HEK293 (cell line): ENCODE measurements around the gene CLDN7.

Experiments
- MYNN ChIP-seq: fragments of 450-650 bp; formaldehyde crosslinking; IDR thresholded peaks from 2 replicates; pipeline ENCODE4 v1.5.1; 2016; ENCODE audit warnings: missing biosample characterization, missing genetic modification characterization, borderline replicate concordance
- PRDM1 ChIP-seq: fragments of 450-650 bp; formaldehyde crosslinking; IDR thresholded peaks from 2 replicates; pipeline ENCODE4; 2016; ENCODE audit warnings: missing biosample characterization, missing genetic modification characterization
- PRDM6 ChIP-seq: fragments of 450-650 bp; formaldehyde crosslinking; IDR thresholded peaks from 2 replicates; pipeline ENCODE4 v1.5.1; 2017; ENCODE audit warnings: missing biosample characterization, missing genetic modification characterization
- ZNF140 ChIP-seq: fragments of 450-650 bp; formaldehyde crosslinking; IDR thresholded peaks from 2 replicates; pipeline ENCODE4 v1.5.1; 2016; ENCODE audit warnings: missing biosample characterization, missing genetic modification characterization
- ZNF274 ChIP-seq, 2 experiments: fragments of 200-500 bp in 1 of 2; fragments of 450-650 bp in 1 of 2; sonication (Bioruptor generic) in 1 of 2; formaldehyde crosslinking in 1 of 2; IDR thresholded peaks; 2 replicates each; pipeline versions ENCODE4 v1.5.1 to v1.6.1; 2014 to 2016; ENCODE audit warnings: borderline replicate concordance in 1 of 2, inconsistent platforms in 1 of 2, low read length in 1 of 2, missing biosample characterization in 1 of 2, missing genetic modification characterization in 1 of 2
- ZNF423 ChIP-seq: fragments of 450-650 bp; formaldehyde crosslinking; IDR thresholded peaks from 2 replicates; pipeline ENCODE4 v1.5.1; 2016; ENCODE audit warnings: missing biosample characterization, missing genetic modification characterization
- ZNF513 ChIP-seq: fragments of 450-650 bp; IDR thresholded peaks from 2 replicates; pipeline ENCODE4 v1.5.1; 2018; ENCODE audit warnings: missing biosample characterization, missing genetic modification characterization
- ZNF791 ChIP-seq: fragments of 450-650 bp; formaldehyde crosslinking; IDR thresholded peaks from 2 replicates; pipeline ENCODE4 v1.5.1; 2016; ENCODE audit warnings: missing biosample characterization, missing genetic modification characterization
- TF ChIP-seq, protein P1 (sequence below): fragments of 450-650 bp; formaldehyde crosslinking; IDR thresholded peaks from 2 replicates; pipeline ENCODE4 v1.5.1; 2016; ENCODE audit warnings: missing biosample characterization, missing genetic modification characterization
- TF ChIP-seq, protein P2 (sequence below): fragments of 450-650 bp; formaldehyde crosslinking; IDR thresholded peaks from 2 replicates; pipeline ENCODE4 v1.5.1; 2017; ENCODE audit warnings: missing biosample characterization, missing genetic modification characterization
- TF ChIP-seq, protein P3 (sequence below): fragments of 450-650 bp; formaldehyde crosslinking; IDR thresholded peaks from 2 replicates; pipeline ENCODE4 v1.5.1; 2016; ENCODE audit warnings: missing biosample characterization, missing genetic modification characterization

GRCh38 chr17:7251661-7252175 lies 10.6 kb downstream of the CLDN7 start, which contains the start of gene CTDNEP1:
- no peak for TF ChIP-seq PRDM1
- TF ChIP-seq ZNF274 (IDR thresholded peaks at IDR 0.05; ENCODE audit: low read length): no peak
- TF ChIP-seq ZNF274 (tag by site-specific recombination; IDR thresholded peaks at IDR 0.05; ENCODE audit: borderline replicate concordance): no peak
- TF ChIP-seq ZNF791 (tag by site-specific recombination): no peak
- no peak for TF ChIP-seq ZNF140 (tag by site-specific recombination)
- TF ChIP-seq ZNF423: no peak
- no peak for TF ChIP-seq MYNN (tag by site-specific recombination)
- TF ChIP-seq, protein P1, sequence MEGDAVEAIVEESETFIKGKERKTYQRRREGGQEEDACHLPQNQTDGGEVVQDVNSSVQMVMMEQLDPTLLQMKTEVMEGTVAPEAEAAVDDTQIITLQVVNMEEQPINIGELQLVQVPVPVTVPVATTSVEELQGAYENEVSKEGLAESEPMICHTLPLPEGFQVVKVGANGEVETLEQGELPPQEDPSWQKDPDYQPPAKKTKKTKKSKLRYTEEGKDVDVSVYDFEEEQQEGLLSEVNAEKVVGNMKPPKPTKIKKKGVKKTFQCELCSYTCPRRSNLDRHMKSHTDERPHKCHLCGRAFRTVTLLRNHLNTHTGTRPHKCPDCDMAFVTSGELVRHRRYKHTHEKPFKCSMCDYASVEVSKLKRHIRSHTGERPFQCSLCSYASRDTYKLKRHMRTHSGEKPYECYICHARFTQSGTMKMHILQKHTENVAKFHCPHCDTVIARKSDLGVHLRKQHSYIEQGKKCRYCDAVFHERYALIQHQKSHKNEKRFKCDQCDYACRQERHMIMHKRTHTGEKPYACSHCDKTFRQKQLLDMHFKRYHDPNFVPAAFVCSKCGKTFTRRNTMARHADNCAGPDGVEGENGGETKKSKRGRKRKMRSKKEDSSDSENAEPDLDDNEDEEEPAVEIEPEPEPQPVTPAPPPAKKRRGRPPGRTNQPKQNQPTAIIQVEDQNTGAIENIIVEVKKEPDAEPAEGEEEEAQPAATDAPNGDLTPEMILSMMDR (tag by site-specific recombination): no peak
- no peak for TF ChIP-seq ZNF513 (tag by site-specific recombination)
- no peak for TF ChIP-seq PRDM6 (tag by site-specific recombination)
- TF ChIP-seq, protein P2, sequence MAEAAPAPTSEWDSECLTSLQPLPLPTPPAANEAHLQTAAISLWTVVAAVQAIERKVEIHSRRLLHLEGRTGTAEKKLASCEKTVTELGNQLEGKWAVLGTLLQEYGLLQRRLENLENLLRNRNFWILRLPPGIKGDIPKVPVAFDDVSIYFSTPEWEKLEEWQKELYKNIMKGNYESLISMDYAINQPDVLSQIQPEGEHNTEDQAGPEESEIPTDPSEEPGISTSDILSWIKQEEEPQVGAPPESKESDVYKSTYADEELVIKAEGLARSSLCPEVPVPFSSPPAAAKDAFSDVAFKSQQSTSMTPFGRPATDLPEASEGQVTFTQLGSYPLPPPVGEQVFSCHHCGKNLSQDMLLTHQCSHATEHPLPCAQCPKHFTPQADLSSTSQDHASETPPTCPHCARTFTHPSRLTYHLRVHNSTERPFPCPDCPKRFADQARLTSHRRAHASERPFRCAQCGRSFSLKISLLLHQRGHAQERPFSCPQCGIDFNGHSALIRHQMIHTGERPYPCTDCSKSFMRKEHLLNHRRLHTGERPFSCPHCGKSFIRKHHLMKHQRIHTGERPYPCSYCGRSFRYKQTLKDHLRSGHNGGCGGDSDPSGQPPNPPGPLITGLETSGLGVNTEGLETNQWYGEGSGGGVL (tag by site-specific recombination): peak; percentile 55
- TF ChIP-seq, protein P3, sequence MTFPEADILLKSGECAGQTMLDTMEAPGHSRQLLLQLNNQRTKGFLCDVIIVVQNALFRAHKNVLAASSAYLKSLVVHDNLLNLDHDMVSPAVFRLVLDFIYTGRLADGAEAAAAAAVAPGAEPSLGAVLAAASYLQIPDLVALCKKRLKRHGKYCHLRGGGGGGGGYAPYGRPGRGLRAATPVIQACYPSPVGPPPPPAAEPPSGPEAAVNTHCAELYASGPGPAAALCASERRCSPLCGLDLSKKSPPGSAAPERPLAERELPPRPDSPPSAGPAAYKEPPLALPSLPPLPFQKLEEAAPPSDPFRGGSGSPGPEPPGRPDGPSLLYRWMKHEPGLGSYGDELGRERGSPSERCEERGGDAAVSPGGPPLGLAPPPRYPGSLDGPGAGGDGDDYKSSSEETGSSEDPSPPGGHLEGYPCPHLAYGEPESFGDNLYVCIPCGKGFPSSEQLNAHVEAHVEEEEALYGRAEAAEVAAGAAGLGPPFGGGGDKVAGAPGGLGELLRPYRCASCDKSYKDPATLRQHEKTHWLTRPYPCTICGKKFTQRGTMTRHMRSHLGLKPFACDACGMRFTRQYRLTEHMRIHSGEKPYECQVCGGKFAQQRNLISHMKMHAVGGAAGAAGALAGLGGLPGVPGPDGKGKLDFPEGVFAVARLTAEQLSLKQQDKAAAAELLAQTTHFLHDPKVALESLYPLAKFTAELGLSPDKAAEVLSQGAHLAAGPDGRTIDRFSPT: no peak
